ENCODE results near the gene NECAB2.
A peak's percentile ranks its signal among the peaks of the same experiment; 100 is the strongest.

NECAB2 gene

DNA sequence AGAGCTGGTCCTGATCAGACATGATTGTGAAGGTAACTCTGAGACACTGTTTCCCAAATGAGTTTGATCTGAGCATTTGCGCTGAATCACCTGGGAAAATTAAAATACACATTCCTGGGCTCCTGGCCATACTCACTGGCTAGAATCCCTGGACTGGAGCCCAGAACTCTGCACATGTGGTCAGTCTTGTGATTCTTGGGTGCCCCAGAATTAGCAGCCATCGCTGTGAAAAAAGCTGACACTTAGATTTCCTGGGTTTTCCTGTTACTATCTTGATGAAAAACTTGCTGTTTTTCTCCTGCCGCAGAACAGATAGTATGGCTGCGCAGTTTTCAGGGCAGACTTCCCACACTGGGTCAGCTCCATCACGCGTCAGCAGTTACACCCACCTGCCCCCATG lies 24.6 kb downstream of the NECAB2 start:
- DNase-seq (ENCODE audit: low read depth): no peak

GRCh38 chr16:83994087-83994486 lies 26.0 kb downstream of the NECAB2 start:
- DNase-seq (ENCODE audit: low read depth): no peak

DNA sequence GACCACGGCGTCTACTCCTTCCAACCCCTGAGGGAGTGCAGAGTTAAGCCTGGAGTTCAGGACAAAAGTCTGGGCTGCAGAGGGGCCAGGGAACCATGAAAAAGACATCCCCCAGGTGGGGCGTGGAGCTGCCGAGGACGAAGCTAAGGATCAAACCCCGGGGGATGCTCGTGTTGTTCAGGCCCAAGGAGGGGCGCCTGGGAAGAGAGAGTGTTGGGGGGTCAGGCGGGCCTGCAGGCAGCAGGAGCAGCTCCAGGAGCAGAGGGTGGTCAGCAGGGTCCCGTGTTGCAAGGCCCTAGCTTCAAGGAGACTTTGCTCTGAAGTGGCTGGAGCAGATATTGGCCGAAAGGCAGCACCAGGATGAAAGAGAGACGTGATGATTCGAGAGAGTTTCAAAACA lies 26.7 kb downstream of the NECAB2 start:
- no peak for DNase-seq (ENCODE audit: low read depth)

- no peak for DNase-seq (ENCODE audit: low read depth)
Observed at GRCh38 chr16:83995754-83996153, 27.7 kb downstream of the NECAB2 start.

DNA sequence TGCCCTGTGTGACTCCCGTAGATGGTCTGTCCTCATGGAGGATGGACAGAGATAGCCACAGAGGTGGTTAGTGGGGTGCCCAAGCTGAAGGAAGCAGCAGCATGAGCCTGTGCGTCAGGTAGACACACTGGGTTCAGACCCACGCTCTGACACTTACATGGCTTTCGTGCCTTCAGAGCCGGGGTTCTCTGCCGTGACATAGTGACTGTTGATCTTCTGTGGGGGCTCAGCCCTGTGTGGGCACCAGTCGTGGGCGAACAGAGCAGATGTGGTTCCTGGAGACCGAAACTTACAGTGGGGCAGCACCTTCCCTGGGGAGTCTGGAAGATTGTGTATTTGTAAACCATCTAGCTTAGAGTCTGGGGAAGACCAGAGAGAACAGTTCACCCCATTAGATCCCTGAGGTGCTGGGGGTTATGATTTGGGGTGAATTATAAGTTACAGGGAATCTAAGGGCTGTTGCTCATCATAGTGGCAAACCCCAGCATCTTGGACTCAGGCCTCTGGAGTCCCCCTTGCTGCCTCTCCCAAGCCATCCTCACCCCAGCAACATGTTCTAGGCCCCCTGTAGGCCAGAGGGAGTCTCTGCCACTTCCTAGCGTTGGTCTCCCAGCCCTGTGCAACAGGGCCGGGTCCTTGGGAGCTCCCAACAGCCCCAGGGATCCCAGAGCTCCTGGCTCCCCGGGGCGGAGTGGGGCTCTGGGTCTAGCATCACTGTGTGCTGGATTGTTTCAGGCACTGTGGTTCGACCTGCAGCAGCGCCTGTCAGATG lies 28.6 kb downstream of the NECAB2 start:
- no peak for DNase-seq (ENCODE audit: low read depth)

GRCh38 chr16:83998091-83998490 lies 30.0 kb downstream of the NECAB2 start:
- DNase-seq (ENCODE audit: low read depth): no peak

- no peak for DNase-seq (ENCODE audit: low read depth)
Observed at GRCh38 chr16:84000989-84001642, 33.1 kb downstream of the NECAB2 start.

DNA sequence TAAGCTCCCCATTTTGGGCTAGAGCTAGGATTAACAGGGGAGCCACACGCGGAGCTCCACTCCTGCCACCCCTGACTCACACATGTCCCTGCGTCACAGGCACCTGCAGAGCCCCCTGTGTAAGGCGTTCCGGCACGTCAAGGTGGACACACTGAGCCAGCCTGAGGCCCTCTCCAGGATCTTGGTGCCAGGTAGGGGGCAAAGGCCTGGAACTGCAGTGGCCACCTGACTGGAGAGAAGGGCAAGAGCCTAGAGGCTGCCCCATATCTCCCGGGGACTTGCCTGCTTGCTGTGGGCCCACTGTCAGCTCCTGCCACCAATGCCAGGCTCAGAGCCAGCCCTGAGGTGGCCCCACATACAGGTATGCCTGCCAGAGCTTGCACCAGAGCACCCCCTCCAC lies 33.7 kb downstream of the NECAB2 start:
- no peak for DNase-seq (ENCODE audit: low read depth)

DNA sequence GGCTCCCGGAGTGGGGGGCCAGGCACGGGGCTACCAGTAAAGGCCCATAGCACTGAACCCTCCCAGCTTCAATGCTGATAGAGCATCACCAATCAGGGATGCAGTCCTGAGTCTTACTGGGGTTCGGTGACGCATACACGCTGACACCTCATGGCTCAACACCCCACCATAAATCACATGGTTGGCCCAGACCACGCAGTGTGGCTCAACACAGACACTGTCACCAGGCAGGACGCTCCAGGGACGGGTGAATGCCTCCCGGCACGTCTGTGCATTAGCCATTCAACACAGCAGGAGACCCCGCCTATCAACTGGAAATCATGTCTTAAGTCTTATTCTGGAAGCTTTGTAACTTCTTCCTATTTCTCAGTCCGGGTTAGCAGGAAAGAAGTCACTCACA lies 35.0 kb downstream of the NECAB2 start:
- no peak for DNase-seq (ENCODE audit: low read depth)

- DNase-seq (ENCODE audit: low read depth): no peak
Observed at GRCh38 chr16:84004442-84004841, 36.4 kb downstream of the NECAB2 start.

GRCh38 chr16:84005391-84005790 lies 37.3 kb downstream of the NECAB2 start:
- no peak for DNase-seq (ENCODE audit: low read depth)

DNA sequence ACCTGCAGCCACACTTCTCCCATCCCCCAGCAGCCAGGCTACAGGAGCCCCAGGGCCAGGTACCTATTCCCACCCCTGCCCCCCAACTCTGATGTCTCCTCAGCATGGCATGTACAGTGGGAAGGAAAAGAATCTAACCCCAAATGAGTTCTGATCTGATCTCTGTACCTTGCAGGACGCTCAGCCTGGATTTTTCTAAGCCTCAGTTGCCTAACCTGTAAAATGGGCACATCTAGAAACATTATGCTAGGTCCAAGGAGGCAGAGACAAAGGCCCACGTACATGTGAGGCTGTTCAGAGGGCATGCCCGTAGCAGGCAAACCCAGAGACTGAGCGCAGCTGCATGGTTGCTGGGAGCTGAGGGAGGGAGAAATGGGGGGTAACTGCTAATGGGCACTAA lies 39.5 kb downstream of the NECAB2 start:
- DNase-seq (ENCODE audit: low read depth): no peak

GRCh38 chr16:84007965-84008364 lies 39.9 kb downstream of the NECAB2 start:
- DNase-seq (ENCODE audit: low read depth): no peak

- no peak for DNase-seq (ENCODE audit: low read depth)
Observed at GRCh38 chr16:84009282-84009681, 41.2 kb downstream of the NECAB2 start.

GRCh38 chr16:84013787-84014569 lies 45.9 kb downstream of the NECAB2 start:
- peak; percentile 7 for DNase-seq (ENCODE audit: low read depth)

GRCh38 chr16:84014570-84015327 lies 46.7 kb downstream of the NECAB2 start:
- no peak for DNase-seq (ENCODE audit: low read depth)

DNA sequence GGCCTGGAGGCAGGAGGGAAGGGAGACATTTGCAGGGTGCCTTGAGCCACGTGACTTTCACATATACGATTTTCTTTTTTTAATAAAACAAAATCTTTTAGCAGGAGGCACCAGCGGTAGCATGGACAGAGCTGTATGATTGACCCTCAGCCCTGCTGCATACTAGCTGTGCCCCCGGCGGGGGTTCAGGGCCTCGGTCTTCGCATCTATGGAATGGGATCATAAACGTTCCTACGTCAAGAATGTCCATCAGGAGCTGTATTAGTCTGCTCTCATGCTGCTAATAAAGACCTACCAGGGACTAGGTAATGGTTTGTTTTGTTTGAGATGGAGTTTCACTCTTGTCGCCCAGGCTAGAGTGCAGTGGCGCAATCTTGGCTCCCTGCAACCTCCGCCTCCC lies 47.4 kb downstream of the NECAB2 start:
- DNase-seq (ENCODE audit: low read depth): no peak

DNA sequence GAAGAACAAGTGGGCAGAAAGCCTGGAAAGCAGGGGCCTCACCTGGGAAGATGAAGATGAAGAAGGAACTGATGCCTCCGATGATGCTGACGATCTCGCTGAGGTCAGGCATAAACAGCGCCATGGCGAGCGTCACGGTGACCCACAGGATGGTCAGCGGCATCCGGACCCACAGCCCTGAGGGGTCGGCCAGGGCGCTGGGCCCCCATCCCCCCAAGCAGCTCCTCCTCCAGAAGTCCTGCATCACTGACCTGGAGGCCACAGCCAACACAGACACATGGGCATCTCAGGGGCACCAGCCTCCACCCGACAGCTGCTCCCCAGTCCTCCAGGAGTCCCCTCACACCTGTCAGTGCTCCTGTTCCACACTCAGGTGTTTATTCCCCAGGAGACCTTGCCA lies 48.4 kb downstream of the NECAB2 start:
- DNase-seq (ENCODE audit: low read depth): no peak

DNA sequence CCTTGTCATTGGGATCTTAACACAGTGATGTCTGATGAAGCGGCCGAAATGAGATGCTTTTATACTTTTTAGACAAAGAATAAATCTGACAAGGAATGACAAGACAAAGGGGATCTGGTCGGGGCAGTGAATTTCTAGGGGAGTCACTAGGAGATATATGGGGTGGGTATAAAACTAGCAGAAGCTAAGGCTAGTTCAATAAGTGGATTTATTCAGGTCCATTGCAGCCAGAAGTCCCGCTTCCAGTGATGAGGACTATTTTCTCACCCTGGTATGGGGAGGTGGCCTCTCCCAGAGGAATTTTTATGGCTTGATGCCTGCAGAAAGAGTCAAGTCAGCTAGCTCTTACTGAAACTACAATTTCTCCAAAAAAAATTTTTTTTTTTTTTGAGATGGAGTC lies 50.7 kb downstream of the NECAB2 start:
- DNase-seq (ENCODE audit: low read depth): no peak

- no peak for DNase-seq (ENCODE audit: low read depth)
Observed at GRCh38 chr16:84020353-84020752, 52.3 kb downstream of the NECAB2 start.

DNA sequence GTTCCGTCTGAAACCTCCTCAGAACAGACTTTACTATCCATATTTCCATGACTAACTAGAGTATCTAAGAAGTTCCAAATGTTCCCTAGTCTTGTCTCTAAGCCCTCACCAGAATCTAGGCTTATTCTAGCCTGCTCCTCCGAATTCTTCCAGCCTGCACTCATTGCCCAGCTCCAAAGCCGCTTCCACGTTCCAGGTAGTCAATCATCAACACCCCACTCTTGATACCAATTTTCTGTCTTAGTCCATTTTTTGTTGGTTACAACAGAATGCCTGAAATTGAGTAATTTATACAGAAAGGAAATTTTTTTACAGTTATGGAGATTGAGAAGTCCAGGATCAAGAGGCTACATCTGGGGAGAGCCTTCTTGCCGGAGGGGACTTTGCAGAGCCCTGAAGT lies 53.4 kb downstream of the NECAB2 start:
- DNase-seq (ENCODE audit: low read depth): no peak

- no peak for DNase-seq (ENCODE audit: low read depth)
Observed at GRCh38 chr16:84022644-84023043, 54.6 kb downstream of the NECAB2 start.
